GM19452 (cell line): ENCODE data around the gene BHLHE23.

Source experiments
- ATAC-seq: cut with Tn5 transposase; IDR thresholded peaks from one replicate; pipeline ENCODE4 v1.9.1; 2021; ENCODE audit not compliant: unreplicated experiment

The BHLHE23 gene

GRCh38 chr20:62975812-62976508 lies 30.8 kb downstream of the BHLHE23 start:
- no peak for ATAC-seq

DNA sequence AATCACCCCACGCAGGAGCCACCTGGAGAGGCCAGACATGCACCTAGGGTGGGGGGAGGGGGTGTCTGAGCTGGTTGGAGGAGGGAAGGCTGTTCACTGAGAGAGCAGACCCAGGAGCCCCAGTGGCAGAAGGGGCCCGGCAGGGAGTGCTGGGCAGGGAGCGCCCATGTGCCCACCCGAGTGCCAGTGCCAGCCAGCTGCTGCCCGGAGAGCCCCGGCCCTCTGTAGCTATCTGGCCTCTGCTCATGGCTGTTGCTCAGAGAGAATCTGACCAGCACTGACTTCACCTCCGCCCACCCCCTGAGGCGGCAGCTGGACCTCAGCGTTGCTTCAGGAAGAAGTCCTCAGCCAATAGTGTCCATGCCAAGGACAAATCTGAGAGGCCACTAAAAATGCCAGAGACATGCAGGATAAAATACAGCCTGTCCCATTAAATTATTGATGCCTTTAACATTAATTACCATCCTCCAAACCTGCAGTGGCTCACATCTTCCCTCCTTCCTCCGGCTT lies 31.5 kb downstream of the BHLHE23 start:
- ATAC-seq: no peak

- no peak for ATAC-seq
Observed at GRCh38 chr20:62972845-62973745, 33.7 kb downstream of the BHLHE23 start.

GRCh38 chr20:62971950-62972844 lies 34.6 kb downstream of the BHLHE23 start:
- ATAC-seq: no peak

GRCh38 chr20:62971211-62971949 lies 35.4 kb downstream of the BHLHE23 start:
- no peak for ATAC-seq

GRCh38 chr20:62970307-62971210 lies 36.2 kb downstream of the BHLHE23 start:
- ATAC-seq: no peak

GRCh38 chr20:62969939-62970306 lies 36.8 kb downstream of the BHLHE23 start:
- no peak for ATAC-seq

- ATAC-seq: no peak
Observed at GRCh38 chr20:62969179-62969760, 37.5 kb downstream of the BHLHE23 start.

- no peak for ATAC-seq
Observed at GRCh38 chr20:62968378-62969178, 38.2 kb downstream of the BHLHE23 start.

GRCh38 chr20:62967628-62968351 lies 39.0 kb downstream of the BHLHE23 start:
- ATAC-seq: no peak

- no peak for ATAC-seq
Observed at GRCh38 chr20:62967149-62967501, 39.6 kb downstream of the BHLHE23 start.

DNA sequence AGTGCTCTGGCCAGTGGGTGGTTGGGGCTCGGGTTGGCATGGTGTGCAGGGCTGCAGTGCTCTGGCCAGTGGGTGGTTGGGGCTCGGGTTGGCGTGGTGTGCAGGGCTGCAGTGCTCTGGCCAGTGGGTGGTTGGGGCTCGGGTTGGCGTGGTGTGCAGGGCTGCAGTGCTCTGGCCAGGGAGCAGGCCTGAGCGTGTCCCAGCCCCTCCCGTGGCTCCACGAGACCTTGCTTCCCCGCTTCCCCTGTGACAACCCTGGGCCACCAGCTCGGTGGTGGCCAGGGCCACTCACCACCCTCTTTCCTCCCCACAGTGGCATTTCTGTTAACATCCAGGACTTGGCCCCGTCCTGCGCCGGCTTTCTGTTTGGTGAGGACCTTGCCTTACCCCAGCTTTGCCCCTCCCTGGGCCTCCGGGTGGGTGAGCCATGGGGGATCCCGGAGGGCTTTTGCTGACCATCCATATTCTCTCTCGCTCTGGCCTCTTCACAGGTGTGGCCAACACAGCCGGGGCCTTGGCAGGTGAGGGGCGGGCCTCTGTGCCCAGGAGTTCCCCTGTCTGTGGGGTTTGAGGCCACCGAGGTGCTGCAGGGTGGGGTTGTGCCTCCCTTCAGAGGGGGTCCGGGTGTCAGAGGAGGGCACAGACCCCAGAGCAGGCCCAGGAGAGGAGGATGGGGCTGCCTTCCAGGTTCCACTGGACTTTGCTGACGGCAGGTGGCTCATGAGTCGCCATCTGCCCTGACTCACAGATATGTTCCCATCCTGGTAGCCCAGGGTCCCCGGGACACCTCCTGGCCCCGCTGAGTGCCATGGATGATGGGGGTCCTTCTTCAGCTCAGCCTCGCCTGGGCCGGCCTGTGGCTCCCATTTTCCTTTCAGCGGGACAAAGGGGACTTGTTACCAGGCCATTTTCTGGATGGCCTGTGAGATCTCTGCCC lies 40.3 kb downstream of the BHLHE23 start:
- ATAC-seq: no peak

GRCh38 chr20:62965363-62965771 lies 41.4 kb downstream of the BHLHE23 start:
- ATAC-seq: no peak

GRCh38 chr20:62964700-62965099 lies 42.1 kb downstream of the BHLHE23 start:
- ATAC-seq: no peak

GRCh38 chr20:62963614-62964397 lies 43.0 kb downstream of the BHLHE23 start:
- ATAC-seq: no peak
